GM12873 (cell line): ENCODE measurements around the gene ANXA2R.

Experiments
- CTCF ChIP-seq: IDR thresholded peaks from 2 replicates; pipeline ENCODE4 v1.5.1; 2012; ENCODE audit warnings: low read depth, mild to moderate bottlenecking, moderate library complexity, low read length, control low read depth; ENCODE audit not compliant: insufficient read depth; ENCODE audit errors: missing control alignments

Gene ANXA2R

GRCh38 chr5:43037636-43038495, 2.3 kb downstream of the ANXA2R start:
- TF ChIP-seq CTCF = no peak

- no peak for TF ChIP-seq CTCF
These were observed 3.1 kb downstream of the ANXA2R start for GRCh38 chr5:43036856-43037635.

- TF ChIP-seq CTCF = no peak
These were observed 3.7 kb downstream of the ANXA2R start for GRCh38 chr5:43036409-43036808.

- TF ChIP-seq CTCF = no peak
These were observed 5.5 kb downstream of the ANXA2R start for GRCh38 chr5:43034591-43034968.

- no peak for TF ChIP-seq CTCF
These were observed 6.1 kb downstream of the ANXA2R start for GRCh38 chr5:43033841-43034590.

GRCh38 chr5:43027054-43027785, 12.9 kb downstream of the ANXA2R start:
- TF ChIP-seq CTCF = no peak
